ENCODE measurements around the gene PSTPIP1.

The PSTPIP1 gene

DNA sequence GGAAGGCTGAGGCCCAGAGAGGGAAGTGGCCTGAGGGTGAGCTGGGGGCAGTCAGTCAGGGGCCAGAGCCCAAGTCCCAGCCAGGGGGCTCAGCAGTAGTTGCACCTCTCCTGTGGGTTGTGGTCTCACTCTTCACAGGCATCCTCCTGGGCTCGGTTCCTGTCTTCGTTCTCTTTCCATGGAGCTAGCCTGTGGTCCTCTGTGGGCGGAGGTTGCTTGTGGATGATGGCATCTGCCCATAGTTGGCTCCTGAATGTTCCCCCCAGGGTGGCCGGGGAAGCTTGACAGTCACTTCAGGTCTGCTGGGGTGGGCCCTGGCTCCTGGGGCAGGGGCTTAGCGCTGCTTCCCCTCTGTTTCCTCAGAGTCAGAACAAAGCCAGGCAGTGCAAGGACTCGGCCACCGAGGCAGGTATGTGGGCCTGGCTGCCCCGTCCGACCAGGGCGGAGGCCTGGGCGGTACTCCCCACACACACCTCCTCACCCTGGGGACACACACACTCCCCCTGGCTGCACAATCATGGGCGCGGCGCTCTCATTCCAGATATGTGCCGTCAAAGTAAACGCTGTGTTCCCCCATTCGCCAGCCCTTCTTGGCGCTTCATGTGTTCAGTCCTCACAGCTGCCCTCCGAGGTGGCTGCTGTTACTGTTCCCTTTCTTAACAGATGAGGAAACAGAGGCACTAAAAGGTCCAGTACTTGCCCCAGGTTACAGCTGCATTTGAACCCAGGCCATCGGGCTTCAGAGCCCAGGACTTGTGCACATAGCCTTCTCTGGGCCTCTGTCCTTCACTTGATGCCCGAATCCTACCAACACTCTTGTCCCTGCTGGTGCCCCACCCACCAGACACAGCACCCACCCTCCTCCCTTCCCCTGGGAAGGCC lies 34.5 kb downstream of the PSTPIP1 start:
- TF ChIP-seq ZFX (IDR thresholded peaks at IDR 0.05; ENCODE audit: borderline replicate concordance): no peak
- TF ChIP-seq, protein P1, sequence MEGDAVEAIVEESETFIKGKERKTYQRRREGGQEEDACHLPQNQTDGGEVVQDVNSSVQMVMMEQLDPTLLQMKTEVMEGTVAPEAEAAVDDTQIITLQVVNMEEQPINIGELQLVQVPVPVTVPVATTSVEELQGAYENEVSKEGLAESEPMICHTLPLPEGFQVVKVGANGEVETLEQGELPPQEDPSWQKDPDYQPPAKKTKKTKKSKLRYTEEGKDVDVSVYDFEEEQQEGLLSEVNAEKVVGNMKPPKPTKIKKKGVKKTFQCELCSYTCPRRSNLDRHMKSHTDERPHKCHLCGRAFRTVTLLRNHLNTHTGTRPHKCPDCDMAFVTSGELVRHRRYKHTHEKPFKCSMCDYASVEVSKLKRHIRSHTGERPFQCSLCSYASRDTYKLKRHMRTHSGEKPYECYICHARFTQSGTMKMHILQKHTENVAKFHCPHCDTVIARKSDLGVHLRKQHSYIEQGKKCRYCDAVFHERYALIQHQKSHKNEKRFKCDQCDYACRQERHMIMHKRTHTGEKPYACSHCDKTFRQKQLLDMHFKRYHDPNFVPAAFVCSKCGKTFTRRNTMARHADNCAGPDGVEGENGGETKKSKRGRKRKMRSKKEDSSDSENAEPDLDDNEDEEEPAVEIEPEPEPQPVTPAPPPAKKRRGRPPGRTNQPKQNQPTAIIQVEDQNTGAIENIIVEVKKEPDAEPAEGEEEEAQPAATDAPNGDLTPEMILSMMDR (IDR thresholded peaks at IDR 0.05): no peak

DNA sequence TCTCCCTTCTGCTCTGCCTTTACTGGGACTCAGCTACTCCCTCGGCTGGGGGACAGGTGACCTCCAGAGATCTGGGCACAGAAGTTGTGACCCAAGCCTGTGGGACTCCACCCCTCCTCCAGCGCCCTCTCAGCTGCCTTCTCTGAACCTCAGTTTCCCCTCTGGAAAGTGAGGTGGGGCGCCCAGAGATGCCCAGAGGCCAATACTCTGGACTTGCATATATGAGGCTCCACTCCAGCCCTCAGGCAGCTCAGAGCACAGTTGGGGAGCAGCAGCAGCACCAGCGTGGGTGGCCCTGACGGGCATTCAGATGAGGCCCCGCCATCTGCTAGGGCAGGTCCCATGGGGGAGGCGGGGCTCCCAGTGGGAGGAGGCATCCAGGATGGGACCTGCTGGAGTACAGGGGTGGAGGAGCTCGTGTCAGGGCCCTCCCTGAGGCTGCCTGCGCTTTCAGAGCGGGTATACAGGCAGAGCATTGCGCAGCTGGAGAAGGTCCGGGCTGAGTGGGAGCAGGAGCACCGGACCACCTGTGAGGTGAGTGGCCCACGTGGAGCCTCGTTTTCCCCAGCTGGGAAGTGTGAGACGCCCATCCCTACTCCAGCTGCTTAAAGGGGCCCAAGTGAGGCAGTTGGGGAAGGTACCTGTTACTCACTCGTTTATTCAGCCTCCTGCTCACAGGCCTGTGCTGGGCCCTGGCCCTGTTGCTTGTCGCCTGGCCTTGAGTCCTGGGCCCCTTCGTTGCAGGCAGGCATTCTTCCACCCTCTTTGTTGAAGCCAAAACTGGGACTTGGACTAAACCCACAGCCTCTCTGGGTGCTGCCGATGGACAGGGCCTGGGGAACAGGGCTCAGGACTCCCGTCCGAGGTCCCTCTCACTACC lies 35.4 kb downstream of the PSTPIP1 start:
- no peak overlapping the region for H3K27ac ChIP-seq
- no peak for TF ChIP-seq ZFX (IDR thresholded peaks at IDR 0.05; ENCODE audit: borderline replicate concordance)
- TF ChIP-seq, protein P1 (IDR thresholded peaks at IDR 0.05): no peak

More for the DNA sequence above, 34.5 kb downstream of the PSTPIP1 start:
- H3K27ac ChIP-seq: no peak overlapping the region

DNA sequence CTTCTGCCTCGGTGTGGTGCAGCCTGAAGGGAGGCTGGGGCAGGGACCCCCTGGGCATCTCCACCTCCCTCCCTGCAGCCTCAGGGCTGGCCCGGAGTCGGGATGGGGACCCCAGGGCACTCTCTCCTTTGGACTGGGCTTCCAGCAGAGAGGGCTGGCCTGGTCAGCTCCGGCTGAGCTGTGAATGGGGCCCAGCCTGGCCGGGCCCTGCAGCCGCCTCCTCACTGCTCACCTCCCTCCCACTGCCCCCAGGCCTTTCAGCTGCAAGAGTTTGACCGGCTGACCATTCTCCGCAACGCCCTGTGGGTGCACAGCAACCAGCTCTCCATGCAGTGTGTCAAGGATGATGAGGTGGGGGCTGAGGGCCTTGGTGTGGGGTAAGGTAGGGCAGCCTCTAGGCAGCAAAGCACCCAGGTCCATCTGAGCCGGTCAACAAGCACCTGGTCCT lies 36.0 kb downstream of the PSTPIP1 start:
- H3K27ac ChIP-seq: no peak overlapping the region
- TF ChIP-seq, protein P1 (IDR thresholded peaks at IDR 0.05): no peak
- no peak for TF ChIP-seq ZFX (IDR thresholded peaks at IDR 0.05; ENCODE audit: borderline replicate concordance)

DNA sequence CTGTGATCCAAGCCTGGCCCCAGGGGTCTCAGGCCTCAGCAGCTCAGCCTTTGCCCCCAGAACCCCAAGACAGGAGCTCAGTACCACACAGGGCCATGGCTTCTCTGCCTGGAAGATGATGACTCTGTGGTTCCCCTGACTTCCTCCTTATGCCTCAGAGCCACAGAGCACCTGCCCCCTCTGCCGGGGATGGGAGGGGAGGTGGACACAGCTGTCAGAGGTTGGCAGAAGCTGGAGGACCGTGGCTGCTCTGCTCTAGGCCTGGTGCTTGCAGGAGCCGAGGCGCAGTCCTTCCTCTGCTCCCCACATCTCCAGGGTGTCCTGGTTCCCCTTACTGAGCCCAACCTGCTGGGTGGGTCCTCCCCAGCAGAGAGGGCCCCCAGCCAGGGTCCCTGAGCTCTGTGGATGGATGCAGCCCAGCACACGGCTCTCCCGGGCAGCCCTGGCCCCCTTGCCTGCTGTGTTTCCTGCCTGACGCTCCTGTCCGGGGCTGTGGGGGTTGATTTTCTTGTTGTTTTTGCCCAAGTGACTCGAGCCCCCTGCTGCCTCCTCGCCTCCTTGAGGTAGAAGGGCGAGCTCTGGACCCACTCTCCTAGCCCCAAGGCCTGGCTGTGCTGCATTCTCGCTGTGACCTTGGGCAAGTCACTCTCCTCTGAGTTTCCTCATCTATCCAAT lies 36.6 kb downstream of the PSTPIP1 start:
- no peak overlapping the region for H3K27ac ChIP-seq
- TF ChIP-seq, protein P1 (IDR thresholded peaks at IDR 0.05): no peak
- TF ChIP-seq ZFX (IDR thresholded peaks at IDR 0.05; ENCODE audit: borderline replicate concordance): no peak

DNA sequence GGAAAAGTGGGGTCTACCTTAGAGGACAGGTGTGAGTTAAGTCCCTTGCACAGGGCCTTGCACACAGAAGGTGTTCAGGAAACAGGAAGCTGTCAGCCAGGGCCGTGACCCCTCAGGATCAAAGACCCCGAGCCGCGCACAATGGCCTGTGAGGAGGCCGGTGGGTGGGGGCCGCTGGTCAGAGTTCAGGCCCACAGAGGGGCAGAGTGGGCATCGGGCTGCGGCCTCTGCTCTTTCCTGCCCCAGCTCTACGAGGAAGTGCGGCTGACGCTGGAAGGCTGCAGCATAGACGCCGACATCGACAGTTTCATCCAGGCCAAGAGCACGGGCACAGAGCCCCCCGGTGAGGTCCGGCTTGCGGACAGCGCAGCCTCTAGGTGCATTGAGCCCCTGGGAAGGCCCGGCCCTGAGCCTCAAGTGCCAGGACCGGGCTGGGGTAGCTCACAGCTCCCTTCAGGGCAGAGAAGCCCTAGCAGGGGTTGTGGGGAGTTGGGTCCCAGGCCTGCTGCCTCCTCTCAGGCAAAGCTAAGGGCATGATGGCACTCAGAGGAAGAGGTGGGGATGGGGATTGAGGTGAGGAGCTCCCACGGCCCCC lies 37.2 kb downstream of the PSTPIP1 start:
- no peak overlapping the region for H3K27ac ChIP-seq
- TF ChIP-seq, protein P1 (IDR thresholded peaks at IDR 0.05): no peak
- no peak for TF ChIP-seq ZFX (IDR thresholded peaks at IDR 0.05; ENCODE audit: borderline replicate concordance)

DNA sequence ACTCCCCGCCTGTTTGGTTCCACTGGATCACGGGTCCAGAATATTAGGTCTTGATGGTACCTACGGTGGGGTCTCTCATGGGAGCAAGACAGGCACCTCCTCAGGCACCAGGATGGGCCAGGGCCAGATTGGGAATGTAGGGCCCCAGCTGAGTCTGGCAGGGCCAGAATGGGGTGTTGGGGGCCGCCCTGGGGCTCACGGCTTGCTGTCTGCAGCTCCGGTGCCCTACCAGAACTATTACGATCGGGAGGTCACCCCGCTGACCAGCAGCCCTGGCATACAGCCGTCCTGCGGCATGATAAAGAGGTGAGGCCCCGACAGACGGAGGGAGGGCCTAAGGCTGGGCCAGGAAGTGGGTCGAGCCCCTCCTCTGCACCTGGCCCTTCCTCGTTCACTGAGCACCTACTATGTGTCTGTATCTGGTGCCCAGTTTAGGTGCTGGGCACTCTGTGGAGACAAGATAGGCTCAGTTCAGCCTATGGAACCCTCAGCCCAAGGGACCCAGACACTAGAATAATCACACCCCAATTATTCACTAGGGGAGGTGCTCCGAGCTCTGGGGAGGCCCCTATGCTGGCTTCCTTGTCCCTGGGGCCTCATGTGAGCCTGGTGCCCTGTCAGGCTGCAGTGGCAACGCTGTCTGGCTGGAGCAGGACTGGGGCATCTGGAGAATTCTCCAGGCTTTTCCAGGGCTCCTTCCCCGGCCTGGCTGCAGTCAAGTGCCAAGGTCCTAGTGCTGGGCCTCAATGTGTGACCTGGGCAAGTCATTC lies 37.9 kb downstream of the PSTPIP1 start:
- no peak overlapping the region for H3K27ac ChIP-seq
- no peak for TF ChIP-seq ZFX (IDR thresholded peaks at IDR 0.05; ENCODE audit: borderline replicate concordance)
- TF ChIP-seq, protein P1 (IDR thresholded peaks at IDR 0.05): no peak
